Stimulated activated naive CD8-positive, alpha-beta T cell treated with anti-CD3 and anti-CD28 coated beads, Interleukin-15, Interleukin-2, amounts not matched to agents 100 U/mL and 50 U/mL, for 24 hours (primary cell): ENCODE results near the gene TGFBR3.

Experiments
- ATAC-seq: fragments of 150-1000 bp; cut with Tn5 transposase; one replicate; pipeline ENCODE4 v1.10.0; 2021
- DNase-seq: peaks from one replicate; pipeline ENCODE4 v3.0.0; 2021

TGFBR3 gene

DNA sequence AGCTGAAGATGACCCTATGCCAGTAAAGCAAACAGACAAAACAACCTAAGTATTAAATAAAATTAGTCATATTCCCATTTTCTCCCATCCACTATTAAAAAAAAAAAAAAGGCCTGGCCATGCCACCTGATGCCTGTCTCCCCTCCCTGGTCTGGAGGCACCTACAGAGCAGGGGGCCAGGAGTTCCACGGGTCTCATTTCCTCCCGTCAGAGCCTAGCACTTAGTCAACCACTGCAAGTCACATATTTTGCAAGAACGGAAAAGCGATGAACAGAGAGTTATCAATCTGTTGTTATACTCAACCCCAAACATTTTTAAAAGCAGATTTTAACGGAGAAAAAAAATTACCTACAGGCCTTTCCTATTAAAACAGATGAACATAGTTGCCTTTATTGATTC lies 59.3 kb downstream of the TGFBR3 start:
- DNase-seq: no peak
- ATAC-seq: no peak

DNA sequence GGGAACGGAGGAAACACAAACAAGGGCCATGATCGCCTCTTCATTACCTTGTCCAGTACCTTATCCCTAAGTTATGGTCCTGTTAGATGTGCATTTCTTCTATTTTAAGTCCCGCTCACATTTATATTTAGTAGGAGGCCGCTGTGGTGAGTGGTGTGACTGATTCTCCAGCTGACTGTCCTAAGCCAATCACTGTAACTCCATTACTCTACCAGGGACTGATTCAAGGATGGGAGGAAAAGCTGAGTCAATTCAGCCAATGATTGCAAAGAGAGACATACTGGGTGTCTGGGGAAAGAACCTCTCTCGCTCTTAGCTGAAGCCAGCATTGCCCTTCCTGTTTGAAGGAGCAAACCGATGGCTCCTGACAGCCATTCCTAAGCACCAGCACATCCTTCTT lies 59.7 kb downstream of the TGFBR3 start:
- DNase-seq (no peak), ATAC-seq (no peak)

GRCh38 chr1:91821126-91821868 lies 64.7 kb downstream of the TGFBR3 start:
- DNase-seq (no peak), ATAC-seq (no peak)

DNA sequence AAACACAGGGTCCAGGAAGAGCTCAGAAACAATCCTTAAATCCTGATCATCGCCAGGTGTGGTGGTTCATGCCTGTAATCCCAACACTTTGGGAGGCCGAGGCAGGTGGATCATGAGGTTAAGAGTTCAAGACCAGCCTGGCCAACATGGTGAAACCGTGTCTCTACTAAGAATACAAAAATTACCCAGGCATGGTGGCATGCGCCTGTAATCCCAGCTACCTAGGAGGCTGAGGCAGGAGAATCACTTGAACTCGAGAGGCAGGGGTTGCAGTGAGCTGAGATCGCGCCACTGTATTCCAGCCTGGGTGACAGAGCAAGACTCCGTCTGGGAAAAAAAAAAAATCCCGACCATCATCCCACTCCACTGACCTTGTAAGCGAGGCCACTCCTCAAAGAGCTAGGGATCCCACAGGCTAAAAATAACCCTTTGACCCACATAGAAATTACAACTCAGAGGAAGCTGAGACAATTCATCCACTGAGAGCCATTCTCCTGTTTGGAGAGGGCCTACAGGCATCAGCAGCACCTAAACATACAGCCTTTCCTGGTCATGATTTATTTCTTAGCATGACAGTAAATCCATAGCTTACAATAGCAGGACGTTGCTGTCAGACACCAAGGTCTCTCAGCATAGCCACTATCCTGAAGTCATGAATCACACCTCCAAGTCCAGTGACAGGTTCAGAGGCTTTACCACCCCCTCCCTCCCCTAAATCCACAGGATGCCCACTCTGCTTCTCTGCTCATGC lies 66.7 kb downstream of the TGFBR3 start:
- DNase-seq: no peak
- no peak for ATAC-seq

GRCh38 chr1:91818713-91818975 lies 67.3 kb downstream of the TGFBR3 start:
- DNase-seq (no peak), ATAC-seq (no peak)

DNA sequence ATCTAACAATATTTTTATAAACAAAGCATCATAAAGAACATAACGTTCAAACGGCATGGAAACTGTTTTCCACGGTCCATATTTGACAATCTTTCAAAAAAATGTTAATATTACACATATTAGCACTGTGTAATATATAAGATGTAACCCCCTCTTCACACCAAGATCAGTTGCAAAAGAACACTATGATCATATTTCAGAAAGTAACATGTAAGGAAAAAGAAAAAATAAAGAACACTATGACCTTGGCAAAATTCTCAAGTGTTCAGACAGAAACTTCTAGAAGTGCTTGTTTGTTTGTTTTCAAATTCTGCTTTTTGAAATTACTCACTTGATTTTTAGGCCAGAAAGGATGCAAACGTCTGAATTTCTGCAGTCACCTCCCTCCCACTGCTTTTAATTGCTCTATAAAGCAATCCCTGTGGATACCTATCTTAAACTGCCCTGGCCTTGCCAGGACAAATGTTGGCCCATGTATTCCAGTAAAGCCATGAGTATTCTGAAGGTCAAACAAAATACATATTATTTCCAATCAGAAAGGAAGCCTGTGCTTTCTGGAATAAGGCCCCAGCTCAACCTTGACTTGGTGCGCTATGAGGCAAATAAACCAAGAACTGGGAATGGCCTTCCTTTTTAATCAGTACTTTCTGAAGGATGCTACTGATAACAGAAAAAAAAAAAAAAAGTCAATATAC lies 68.6 kb downstream of the TGFBR3 start:
- ATAC-seq: no peak
- no peak for DNase-seq

DNA sequence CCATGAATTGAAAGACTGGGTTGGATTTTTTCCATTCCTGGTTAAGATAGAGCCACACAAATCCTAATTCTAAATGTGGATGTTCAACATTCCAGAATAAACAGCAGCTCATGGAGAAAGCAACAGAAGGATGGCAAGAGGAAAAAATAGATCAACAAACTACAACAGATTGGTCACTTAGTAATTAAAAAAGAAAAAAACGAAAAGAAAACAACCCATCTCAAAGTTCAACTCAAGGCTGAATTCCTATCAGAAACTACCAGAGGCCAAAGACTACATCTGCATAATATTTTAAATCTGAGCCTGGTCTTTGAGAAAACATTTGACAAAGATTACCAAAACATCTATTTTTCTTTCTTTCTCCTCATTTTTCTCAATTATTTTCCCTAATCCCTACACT lies 69.9 kb downstream of the TGFBR3 start:
- ATAC-seq (no peak), DNase-seq (no peak)

DNA sequence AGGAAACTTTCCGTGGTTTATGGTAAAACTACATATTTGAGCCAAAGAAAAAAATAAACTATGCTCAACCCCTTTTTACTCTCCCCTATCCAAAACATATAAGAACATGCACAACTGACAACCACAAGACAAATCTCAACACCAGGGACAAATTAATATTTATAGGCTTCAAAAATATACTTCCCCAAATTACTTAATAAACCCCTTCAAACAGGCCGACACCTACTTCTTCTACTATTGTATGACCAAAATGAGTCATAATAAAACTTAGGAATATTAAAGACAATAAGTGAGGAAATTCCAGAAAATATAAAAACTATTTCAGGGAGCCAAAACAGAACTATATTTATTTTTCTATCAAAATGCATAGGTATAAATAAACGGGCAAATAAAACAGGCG lies 71.5 kb downstream of the TGFBR3 start:
- DNase-seq: no peak
- no peak for ATAC-seq

- no peak for ATAC-seq
- no peak for DNase-seq
Measured at GRCh38 chr1:91813813-91814212, 72.1 kb downstream of the TGFBR3 start.

- DNase-seq (no peak), ATAC-seq (no peak)
Measured at GRCh38 chr1:91811363-91812025, 74.5 kb downstream of the TGFBR3 start.

- ATAC-seq (no peak), DNase-seq (no peak)
Measured at GRCh38 chr1:91809317-91809716, 76.6 kb downstream of the TGFBR3 start.

- DNase-seq (no peak), ATAC-seq (no peak)
Measured at GRCh38 chr1:91807921-91808620, 77.9 kb downstream of the TGFBR3 start.

- ATAC-seq (no peak), DNase-seq (no peak)
Measured at GRCh38 chr1:91806769-91807700, 78.9 kb downstream of the TGFBR3 start.

- DNase-seq: no peak
- ATAC-seq: no peak
Measured at GRCh38 chr1:91806181-91806768, 79.7 kb downstream of the TGFBR3 start.

DNA sequence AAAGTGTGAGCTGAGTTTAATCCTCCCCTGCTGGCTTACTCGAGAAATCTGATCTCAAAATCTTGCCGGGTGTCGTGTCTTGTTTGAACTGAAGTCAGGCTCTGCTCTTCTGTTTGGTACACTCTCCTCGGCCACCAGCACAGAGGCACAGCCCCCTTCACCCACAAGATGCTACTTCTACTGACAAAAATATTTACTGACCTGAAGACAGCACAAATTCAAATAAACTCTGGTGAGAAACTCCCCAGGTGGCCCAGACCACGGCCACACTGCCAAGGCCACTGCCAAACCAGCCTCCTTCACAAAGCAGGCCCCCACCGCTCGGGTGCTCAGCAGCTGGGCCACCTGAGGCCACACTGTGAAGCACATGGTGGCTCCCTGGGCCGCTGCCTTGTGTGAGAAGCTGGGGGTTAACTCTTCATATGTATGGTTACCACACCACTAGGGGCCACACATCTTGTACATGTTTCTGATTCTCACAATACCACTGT lies 80.6 kb downstream of the TGFBR3 start:
- ATAC-seq (no peak), DNase-seq (peak; percentile 19)

DNA sequence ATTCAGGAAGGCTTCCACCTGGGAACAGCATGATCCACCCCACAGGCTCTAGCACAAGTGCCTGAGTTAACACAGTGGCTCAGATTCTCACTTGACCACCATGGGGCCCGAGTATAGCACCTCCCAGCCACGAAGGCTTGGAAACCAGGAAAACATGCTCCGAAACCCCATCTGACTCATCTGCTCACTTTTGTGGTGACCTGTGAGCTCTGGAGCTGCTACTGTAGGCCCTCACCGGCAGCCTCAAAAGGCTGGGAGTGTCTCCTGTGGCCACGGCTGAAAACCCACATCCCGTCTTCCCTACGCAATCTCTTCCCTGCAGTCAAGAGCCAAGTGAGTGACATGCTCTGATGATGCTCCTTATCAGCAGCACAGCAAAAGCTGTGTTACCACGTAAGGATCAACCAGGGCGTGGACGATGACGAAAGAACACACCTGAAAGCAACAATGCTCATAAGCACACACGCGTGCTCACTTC lies 81.4 kb downstream of the TGFBR3 start:
- DNase-seq (peak; percentile 76), ATAC-seq (peak; percentile 74)

DNA sequence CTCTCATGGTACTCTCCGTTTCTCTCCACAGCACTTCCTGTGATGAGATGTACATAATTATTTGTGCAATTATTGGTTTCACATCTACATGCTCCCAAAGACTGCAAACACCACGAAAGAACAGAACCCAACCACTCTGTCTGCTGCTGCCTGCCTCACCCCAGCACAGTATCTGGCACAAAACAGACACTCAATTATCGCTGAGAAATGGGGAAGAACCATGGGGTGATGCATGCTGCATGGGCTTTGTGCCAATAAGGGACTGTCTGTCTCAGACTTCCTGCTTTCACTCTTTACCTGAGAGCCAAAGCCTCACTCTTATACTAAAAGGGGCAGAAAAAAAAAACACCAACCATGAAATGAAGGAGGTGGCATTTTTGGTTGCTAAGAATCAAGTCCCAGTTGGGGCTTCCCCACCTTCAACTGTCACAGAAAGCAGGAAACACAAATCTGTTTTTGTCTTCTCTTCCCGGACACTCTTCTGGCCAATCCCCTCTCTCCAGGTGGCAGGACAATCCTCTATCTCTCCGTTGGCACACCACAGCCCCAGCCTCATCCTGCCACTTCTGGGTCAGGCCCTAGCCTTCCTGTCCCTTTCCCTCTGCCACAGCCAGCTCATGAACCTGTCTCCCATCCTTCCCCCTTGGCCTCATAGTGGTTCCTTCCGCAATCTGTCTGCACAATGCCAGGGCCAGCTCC lies 82.0 kb downstream of the TGFBR3 start:
- peak; percentile 82 for ATAC-seq

DNA sequence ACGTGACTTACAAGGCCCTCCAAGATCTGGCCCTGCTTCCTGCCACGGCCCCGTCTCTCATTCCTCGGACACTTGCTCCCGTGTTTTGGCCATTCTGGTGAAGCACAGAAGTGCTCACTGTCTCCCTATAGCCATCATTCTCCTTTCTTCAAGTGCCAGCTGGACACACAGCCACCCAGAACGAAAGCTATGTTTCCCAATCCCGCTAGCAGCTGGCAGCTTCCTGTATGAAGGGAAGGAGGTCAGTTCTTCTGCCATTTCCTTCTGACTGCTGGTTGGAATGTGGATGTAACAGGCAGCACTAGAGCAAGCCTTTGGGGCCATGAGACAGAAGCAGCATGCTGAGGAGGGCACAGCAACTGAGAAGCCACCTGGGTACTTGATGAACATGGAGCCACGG lies 82.8 kb downstream of the TGFBR3 start:
- ATAC-seq (no peak), DNase-seq (no peak)

More for the DNA sequence above, 82.0 kb downstream of the TGFBR3 start:
- DNase-seq: peak; percentile 72

- DNase-seq (no peak), ATAC-seq (no peak)
Measured at GRCh38 chr1:91801496-91802115, 84.3 kb downstream of the TGFBR3 start.
